Measurements from ENCODE around the gene WWC2.
"Not testable (repeated sequence)": the region's sequence is repeated elsewhere in the genome, so short reads cannot be mapped to it uniquely, and the experiment has no call there.

Gene WWC2

GRCh38 chr4:183101956-183102480 is 3.0 kb downstream of the WWC2 start:
- no peak for DNase-seq

GRCh38 chr4:183105092-183105491 is 6.0 kb downstream of the WWC2 start:
- no peak for DNase-seq

GRCh38 chr4:183106839-183107238 is 7.8 kb downstream of the WWC2 start:
- DNase-seq = no peak

GRCh38 chr4:183107891-183108459 is 8.9 kb downstream of the WWC2 start:
- DNase-seq = no peak

GRCh38 chr4:183110244-183110643 is 11.2 kb downstream of the WWC2 start:
- DNase-seq = no peak

- no peak for DNase-seq
These were observed 12.4 kb downstream of the WWC2 start for GRCh38 chr4:183111452-183111885.

- DNase-seq = no peak
These were observed 19.1 kb downstream of the WWC2 start for GRCh38 chr4:183118141-183118540.

GRCh38 chr4:183118585-183118984 is 19.5 kb downstream of the WWC2 start:
- no peak for DNase-seq

- DNase-seq = not testable (repeated sequence)
These were observed 22.6 kb downstream of the WWC2 start for GRCh38 chr4:183121660-183122059.

- no peak for DNase-seq
These were observed 25.2 kb downstream of the WWC2 start for GRCh38 chr4:183124228-183124627.

GRCh38 chr4:183124865-183125264 is 25.8 kb downstream of the WWC2 start:
- DNase-seq = no peak

GRCh38 chr4:183129125-183129524 is 30.1 kb downstream of the WWC2 start:
- no peak for DNase-seq

- DNase-seq = no peak
These were observed 30.6 kb downstream of the WWC2 start for GRCh38 chr4:183129675-183130074.

- no peak for DNase-seq
These were observed 31.5 kb downstream of the WWC2 start for GRCh38 chr4:183130328-183131155.

- no peak for DNase-seq
These were observed 33.0 kb downstream of the WWC2 start for GRCh38 chr4:183132081-183132480.

GRCh38 chr4:183132865-183133264 is 33.8 kb downstream of the WWC2 start:
- no peak for DNase-seq

GRCh38 chr4:183136855-183137254 is 37.8 kb downstream of the WWC2 start:
- DNase-seq = no peak

- no peak for DNase-seq
These were observed 40.1 kb downstream of the WWC2 start for GRCh38 chr4:183139058-183139750.

GRCh38 chr4:183139972-183140570 is 41.0 kb downstream of the WWC2 start:
- no peak for DNase-seq

- DNase-seq = no peak
These were observed 41.9 kb downstream of the WWC2 start for GRCh38 chr4:183140911-183141320.

- DNase-seq = no peak
These were observed 42.9 kb downstream of the WWC2 start for GRCh38 chr4:183141997-183142396.

- no peak for DNase-seq
These were observed 43.8 kb downstream of the WWC2 start for GRCh38 chr4:183142571-183143550.
